ENCODE results near the gene ARF1. TPM values are rescaled to one million over a fixed set of nuclear protein-coding genes. Genes with fewer than 3 reads are reported as not detected.

Gene ARF1
- total and polyA plus RNA-seq, 2 of the 13 experiments (the other 11 are each of a cell fraction or from before 2014, with no cell fraction given), result 186 to 327 TPM

DNA sequence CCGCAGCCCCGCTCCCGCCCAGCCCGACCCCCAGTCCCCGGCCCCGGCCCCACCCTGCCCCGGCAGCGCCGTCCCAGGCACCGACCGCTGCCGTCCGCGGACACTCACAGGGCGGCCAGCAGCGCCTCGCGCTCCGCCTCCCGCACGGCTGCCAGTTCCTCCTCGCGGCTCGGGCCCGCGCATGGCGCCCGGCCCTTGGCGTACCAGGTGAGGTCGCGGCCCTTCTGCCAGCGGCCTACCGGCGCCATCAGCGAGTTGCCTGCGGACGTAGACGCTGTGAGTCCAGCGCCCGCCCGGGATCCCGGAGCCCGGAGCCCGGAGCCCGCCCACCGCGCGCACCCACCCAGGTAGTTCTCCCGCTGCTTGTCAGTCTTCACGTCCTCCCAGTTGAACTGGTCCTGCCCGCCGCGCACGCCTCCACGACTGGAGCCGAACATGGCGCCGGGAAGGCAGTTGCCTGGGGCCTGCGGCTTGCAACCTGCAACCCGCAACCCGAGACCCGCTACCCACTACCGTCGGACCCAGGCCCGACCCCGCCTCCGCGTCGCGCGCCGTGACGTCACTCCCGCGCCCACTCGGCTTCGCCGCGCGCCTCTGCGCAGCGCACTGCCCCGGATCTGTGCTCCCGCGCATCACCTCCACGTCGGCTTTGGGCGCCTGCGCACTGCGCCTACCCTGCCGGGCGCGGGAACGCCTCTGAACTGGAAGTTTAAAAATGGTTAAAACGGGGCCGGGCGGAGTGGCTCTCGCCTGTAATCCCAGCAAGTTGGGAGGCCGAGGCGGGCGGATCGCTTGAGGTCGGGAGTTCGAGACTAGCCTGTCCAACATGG is 20.5 kb downstream of the ARF1 start, which contains the start of gene C1orf35 (continued):
- TF ChIP-seq HNF4G (IDR thresholded peaks at IDR 0.05; ENCODE audit: borderline replicate concordance, low read depth, low read length), result no peak
- peak; percentile 65 for TF ChIP-seq HNF4G (CRISPR knock-in tag; IDR thresholded peaks at IDR 0.05; ENCODE audit: borderline replicate concordance, low read depth)
- no peak for TF ChIP-seq SMARCC2 (IDR thresholded peaks at IDR 0.05)
- TF ChIP-seq, protein P1, sequence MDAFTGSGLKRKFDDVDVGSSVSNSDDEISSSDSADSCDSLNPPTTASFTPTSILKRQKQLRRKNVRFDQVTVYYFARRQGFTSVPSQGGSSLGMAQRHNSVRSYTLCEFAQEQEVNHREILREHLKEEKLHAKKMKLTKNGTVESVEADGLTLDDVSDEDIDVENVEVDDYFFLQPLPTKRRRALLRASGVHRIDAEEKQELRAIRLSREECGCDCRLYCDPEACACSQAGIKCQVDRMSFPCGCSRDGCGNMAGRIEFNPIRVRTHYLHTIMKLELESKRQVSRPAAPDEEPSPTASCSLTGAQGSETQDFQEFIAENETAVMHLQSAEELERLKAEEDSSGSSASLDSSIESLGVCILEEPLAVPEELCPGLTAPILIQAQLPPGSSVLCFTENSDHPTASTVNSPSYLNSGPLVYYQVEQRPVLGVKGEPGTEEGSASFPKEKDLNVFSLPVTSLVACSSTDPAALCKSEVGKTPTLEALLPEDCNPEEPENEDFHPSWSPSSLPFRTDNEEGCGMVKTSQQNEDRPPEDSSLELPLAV (CRISPR knock-in tag; conservative IDR thresholded peaks at IDR 0.05; ENCODE audit: low read depth), result no peak
- TF ChIP-seq ZNF878 (CRISPR knock-in tag; IDR thresholded peaks at IDR 0.05), result peak; percentile 65; the same call in 1 of the 2 replicates
- no peak for TF ChIP-seq SNAI1 (CRISPR knock-in tag; IDR thresholded peaks at IDR 0.05; ENCODE audit: borderline replicate concordance)
- peak; percentile 94 for TF ChIP-seq NR2C2 (CRISPR knock-in tag; IDR thresholded peaks at IDR 0.05; ENCODE audit: borderline replicate concordance)
- TF ChIP-seq HES4 (CRISPR knock-in tag; IDR thresholded peaks at IDR 0.05; ENCODE audit: borderline replicate concordance), result peak; percentile 23; the same call in 1 of the 2 replicates
- peak; percentile 79; the same call in 1 of the 2 replicates for TF ChIP-seq ZNF510 (CRISPR knock-in tag; IDR thresholded peaks at IDR 0.05; ENCODE audit: low read depth)
- no peak; the same call in 1 of the 2 replicates for TF ChIP-seq ZNF629 (CRISPR knock-in tag; conservative IDR thresholded peaks at IDR 0.05)
- TF ChIP-seq HNRNPLL (IDR thresholded peaks at IDR 0.05; ENCODE audit: low read depth, low read length, poor library complexity, severe bottlenecking), result peak; percentile 78
- no peak for TF ChIP-seq GATA4 (IDR thresholded peaks at IDR 0.05; ENCODE audit: borderline replicate concordance, low read depth)
- peak; percentile 17; the same call in 1 of the 2 replicates for TF ChIP-seq ZNF614 (CRISPR knock-in tag; IDR thresholded peaks at IDR 0.05; ENCODE audit: borderline replicate concordance)
- 0 out of 2 replicates have a peak, but pooled peaks have one; percentile 61 for TF ChIP-seq MEIS2 (CRISPR knock-in tag; IDR thresholded peaks at IDR 0.05)
- peak; percentile 57; the same call in 1 of the 2 replicates for TF ChIP-seq ZNF232 (CRISPR knock-in tag; IDR thresholded peaks at IDR 0.05; ENCODE audit: borderline replicate concordance)
- TF ChIP-seq, protein P2, sequence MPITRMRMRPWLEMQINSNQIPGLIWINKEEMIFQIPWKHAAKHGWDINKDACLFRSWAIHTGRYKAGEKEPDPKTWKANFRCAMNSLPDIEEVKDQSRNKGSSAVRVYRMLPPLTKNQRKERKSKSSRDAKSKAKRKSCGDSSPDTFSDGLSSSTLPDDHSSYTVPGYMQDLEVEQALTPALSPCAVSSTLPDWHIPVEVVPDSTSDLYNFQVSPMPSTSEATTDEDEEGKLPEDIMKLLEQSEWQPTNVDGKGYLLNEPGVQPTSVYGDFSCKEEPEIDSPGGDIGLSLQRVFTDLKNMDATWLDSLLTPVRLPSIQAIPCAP (CRISPR knock-in tag; IDR thresholded peaks at IDR 0.05; ENCODE audit: low read depth), result 0 out of 2 replicates have a peak, but pooled peaks have one; percentile 70
- TF ChIP-seq ZNF205 (CRISPR knock-in tag; IDR thresholded peaks at IDR 0.05), result peak; percentile 76
- no peak for TF ChIP-seq FOXJ3 (CRISPR knock-in tag; IDR thresholded peaks at IDR 0.05; ENCODE audit: borderline replicate concordance)
- no peak; the same call in 1 of the 2 replicates for TF ChIP-seq SSRP1 (CRISPR knock-in tag; IDR thresholded peaks at IDR 0.05)
- TF ChIP-seq, protein P3, sequence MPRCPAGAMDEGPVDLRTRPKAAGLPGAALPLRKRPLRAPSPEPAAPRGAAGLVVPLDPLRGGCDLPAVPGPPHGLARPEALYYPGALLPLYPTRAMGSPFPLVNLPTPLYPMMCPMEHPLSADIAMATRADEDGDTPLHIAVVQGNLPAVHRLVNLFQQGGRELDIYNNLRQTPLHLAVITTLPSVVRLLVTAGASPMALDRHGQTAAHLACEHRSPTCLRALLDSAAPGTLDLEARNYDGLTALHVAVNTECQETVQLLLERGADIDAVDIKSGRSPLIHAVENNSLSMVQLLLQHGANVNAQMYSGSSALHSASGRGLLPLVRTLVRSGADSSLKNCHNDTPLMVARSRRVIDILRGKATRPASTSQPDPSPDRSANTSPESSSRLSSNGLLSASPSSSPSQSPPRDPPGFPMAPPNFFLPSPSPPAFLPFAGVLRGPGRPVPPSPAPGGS (CRISPR knock-in tag; IDR thresholded peaks at IDR 0.05), result peak; percentile 84
- TF ChIP-seq, protein P4, sequence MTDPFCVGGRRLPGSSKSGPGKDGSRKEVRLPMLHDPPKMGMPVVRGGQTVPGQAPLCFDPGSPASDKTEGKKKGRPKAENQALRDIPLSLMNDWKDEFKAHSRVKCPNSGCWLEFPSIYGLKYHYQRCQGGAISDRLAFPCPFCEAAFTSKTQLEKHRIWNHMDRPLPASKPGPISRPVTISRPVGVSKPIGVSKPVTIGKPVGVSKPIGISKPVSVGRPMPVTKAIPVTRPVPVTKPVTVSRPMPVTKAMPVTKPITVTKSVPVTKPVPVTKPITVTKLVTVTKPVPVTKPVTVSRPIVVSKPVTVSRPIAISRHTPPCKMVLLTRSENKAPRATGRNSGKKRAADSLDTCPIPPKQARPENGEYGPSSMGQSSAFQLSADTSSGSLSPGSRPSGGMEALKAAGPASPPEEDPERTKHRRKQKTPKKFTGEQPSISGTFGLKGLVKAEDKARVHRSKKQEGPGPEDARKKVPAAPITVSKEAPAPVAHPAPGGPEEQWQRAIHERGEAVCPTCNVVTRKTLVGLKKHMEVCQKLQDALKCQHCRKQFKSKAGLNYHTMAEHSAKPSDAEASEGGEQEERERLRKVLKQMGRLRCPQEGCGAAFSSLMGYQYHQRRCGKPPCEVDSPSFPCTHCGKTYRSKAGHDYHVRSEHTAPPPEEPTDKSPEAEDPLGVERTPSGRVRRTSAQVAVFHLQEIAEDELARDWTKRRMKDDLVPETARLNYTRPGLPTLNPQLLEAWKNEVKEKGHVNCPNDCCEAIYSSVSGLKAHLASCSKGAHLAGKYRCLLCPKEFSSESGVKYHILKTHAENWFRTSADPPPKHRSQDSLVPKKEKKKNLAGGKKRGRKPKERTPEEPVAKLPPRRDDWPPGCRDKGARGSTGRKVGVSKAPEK (CRISPR knock-in tag; IDR thresholded peaks at IDR 0.05; ENCODE audit: borderline replicate concordance), result no peak
- no peak for TF ChIP-seq SKI (IDR thresholded peaks at IDR 0.05; ENCODE audit: partially characterized antibody)
- peak; percentile 88 for TF ChIP-seq ATF7-NPFF (CRISPR knock-in tag; IDR thresholded peaks at IDR 0.05; ENCODE audit: low read depth)
